ENCODE measurements around the gene NUP50. TPM values are rescaled to one million over a fixed set of nuclear protein-coding genes. Genes with fewer than 3 reads are reported as not detected.

The NUP50 gene
- total RNA-seq, 1 experiment from 2014 or later = 134 TPM

DNA sequence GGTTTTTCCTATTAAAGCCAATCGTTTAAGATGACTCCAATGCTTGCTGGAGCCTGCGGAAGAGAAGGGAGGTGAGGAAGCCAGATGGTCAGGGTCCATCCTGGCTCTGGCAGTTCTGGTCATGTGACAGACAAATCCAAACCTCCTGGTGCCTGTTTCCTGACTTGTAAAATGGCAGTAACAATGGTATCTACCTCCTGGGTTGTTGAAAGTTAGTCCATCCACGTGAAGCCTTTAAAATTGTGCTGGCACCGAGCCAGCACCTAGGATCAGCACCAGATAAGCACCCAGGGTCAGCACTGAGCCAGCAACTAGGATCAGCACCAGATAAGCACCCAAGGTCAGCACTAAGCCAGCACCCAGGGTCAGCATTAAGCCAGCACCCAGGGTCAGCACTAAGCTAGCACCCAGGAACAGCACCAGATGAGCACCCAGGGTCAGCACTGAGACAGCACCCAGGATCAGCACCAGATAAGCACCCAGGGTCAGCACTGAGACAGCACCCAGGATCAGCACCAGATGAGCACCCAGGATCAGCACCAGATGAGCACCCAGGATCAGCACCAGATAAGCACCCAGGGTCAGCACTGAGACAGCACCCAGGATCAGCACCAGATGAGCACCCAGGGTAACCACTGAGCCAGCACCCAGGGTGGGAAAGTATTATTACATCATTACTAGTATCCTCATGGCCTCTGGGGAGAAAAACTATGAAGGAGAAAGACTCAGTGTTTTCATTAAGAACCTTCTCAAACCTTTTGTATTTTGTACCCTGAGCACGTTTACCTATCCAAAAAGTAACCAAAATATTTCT is 59.8 kb downstream of the NUP50 start:
- H3K14ac ChIP-seq (ENCODE audit: insufficient read depth, low read length) = no peak overlapping the region
- no peak overlapping the region for H3T11ph ChIP-seq (ENCODE audit: low read length)
- no peaks in the 10 kb centered on the region for H3K9me3 Mint-ChIP-seq
- H3K4me2 ChIP-seq (ENCODE audit: insufficient read depth, insufficient read length, low read length) = no peak overlapping the region
- no peak overlapping the region for H3K23ac ChIP-seq (ENCODE audit: insufficient read length, low read depth, low read length)
- H2BK20ac ChIP-seq (ENCODE audit: low read depth, low read length, poor library complexity, severe bottlenecking) = no peak overlapping the region
- no peak overlapping the region for H3K4me3 Mint-ChIP-seq
- no peak overlapping the region for H2AFZ ChIP-seq (ENCODE audit: low read length)
- H3K79me2 ChIP-seq (ENCODE audit: insufficient read depth, low read length) = no peaks in the 10 kb centered on the region; the same call in 1 of the 2 replicates
- TF ChIP-seq, protein P1, sequence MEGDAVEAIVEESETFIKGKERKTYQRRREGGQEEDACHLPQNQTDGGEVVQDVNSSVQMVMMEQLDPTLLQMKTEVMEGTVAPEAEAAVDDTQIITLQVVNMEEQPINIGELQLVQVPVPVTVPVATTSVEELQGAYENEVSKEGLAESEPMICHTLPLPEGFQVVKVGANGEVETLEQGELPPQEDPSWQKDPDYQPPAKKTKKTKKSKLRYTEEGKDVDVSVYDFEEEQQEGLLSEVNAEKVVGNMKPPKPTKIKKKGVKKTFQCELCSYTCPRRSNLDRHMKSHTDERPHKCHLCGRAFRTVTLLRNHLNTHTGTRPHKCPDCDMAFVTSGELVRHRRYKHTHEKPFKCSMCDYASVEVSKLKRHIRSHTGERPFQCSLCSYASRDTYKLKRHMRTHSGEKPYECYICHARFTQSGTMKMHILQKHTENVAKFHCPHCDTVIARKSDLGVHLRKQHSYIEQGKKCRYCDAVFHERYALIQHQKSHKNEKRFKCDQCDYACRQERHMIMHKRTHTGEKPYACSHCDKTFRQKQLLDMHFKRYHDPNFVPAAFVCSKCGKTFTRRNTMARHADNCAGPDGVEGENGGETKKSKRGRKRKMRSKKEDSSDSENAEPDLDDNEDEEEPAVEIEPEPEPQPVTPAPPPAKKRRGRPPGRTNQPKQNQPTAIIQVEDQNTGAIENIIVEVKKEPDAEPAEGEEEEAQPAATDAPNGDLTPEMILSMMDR (conservative IDR thresholded peaks at IDR 0.05) = no peak
- H2BK15ac ChIP-seq (ENCODE audit: low read depth, low read length) = no peak overlapping the region
- H3K4me1 Mint-ChIP-seq = peaks cover 42 to 55% of the 10 kb centered on the region in 2 experiments
- H2BK5ac ChIP-seq (ENCODE audit: insufficient read length, low read length) = no peak overlapping the region
- WGBS (ENCODE audit: extremely low coverage, insufficient read length, low lambda C conversion rate) = no CpG with 5 or more reads among the region's 5 CpGs
- H3K36me3 Mint-ChIP-seq (ENCODE audit: insufficient read depth in 1 of 3, low read depth in 3 of 3) = no peaks in the 10 kb centered on the region
- no peaks in the 10 kb centered on the region for H3K79me1 ChIP-seq (ENCODE audit: insufficient read depth, low read depth, low read length, poor library complexity, severe bottlenecking)
- H3K27ac ChIP-seq (ENCODE audit: insufficient read length, low read depth, low read length) = no peak overlapping the region
- no peak overlapping the region for H2AK5ac ChIP-seq (ENCODE audit: insufficient read length, low read length)
- H3K23me2 ChIP-seq (ENCODE audit: insufficient read length, low read depth, low read length, poor library complexity, severe bottlenecking) = no peaks in the 10 kb centered on the region
- peaks cover 1% of the 10 kb centered on the region for H3K27me3 Mint-ChIP-seq (ENCODE audit: low read depth)
- H4K20me1 ChIP-seq (ENCODE audit: control insufficient read depth, insufficient read depth, insufficient read length) = no peaks in the 10 kb centered on the region
- H3K27ac Mint-ChIP-seq = peak overlapping the region in 1 of 3 experiments; percentile 87; a peak in 2 of 7 replicates
- H3K56ac ChIP-seq (ENCODE audit: insufficient read length, low read depth, low read length) = no peak overlapping the region
- H2BK12ac ChIP-seq (ENCODE audit: insufficient read length, low read depth, low read length) = no peak overlapping the region
- no peak overlapping the region for H2BK120ac ChIP-seq (ENCODE audit: low read depth, low read length, poor library complexity, severe bottlenecking)
- H3K9ac ChIP-seq (ENCODE audit: extremely low read depth, insufficient read length, low read length) = no peak overlapping the region
- H3K27me3 ChIP-seq (ENCODE audit: insufficient read depth, low read length) = no peaks in the 10 kb centered on the region
- no peak overlapping the region for H3K18ac ChIP-seq (ENCODE audit: insufficient read length, low read depth, low read length)
- DNase-seq = no peak
- H4K8ac ChIP-seq (replicated peaks; ENCODE audit: insufficient read length, low read depth, low read length) = no peak overlapping the region
- H4K91ac ChIP-seq (ENCODE audit: insufficient read length, low read depth, low read length) = no peak overlapping the region
- no peak overlapping the region for H4K5ac ChIP-seq (ENCODE audit: insufficient read length, low read depth, low read length)
- H3K4ac ChIP-seq (ENCODE audit: low read depth, low read length) = no peak overlapping the region
- H3K9me3 ChIP-seq (ENCODE audit: control insufficient read depth, low read depth, low read length) = no peaks in the 10 kb centered on the region
- no peaks in the 10 kb centered on the region for H3K4me1 ChIP-seq (ENCODE audit: insufficient read depth, low read length)
